GM23338 (cell line): ENCODE measurements around the gene LYST.

Experiments used
- CTCF ChIP-seq, 2 experiments: fragments of 200-600 bp in 1 of 2; sonication (generic) in 1 of 2; conservative IDR thresholded peaks; 2 replicates each; pipeline versions ENCODE4 v1.5.1 to v1.6.1; 2016 to 2017; ENCODE audit warnings: antibody characterized with exemption in 2 of 2, low read depth in 2 of 2, mild to moderate bottlenecking in 2 of 2, moderate library complexity in 1 of 2
- JUNB ChIP-seq: IDR thresholded peaks from one replicate; pipeline ENCODE4 v1.6.1; 2016; ENCODE audit warnings: antibody characterized with exemption; ENCODE audit not compliant: unreplicated experiment
- REST ChIP-seq: IDR thresholded peaks from one replicate; pipeline ENCODE4 v1.6.1; 2018; ENCODE audit warnings: antibody characterized with exemption; ENCODE audit not compliant: unreplicated experiment

DNA sequence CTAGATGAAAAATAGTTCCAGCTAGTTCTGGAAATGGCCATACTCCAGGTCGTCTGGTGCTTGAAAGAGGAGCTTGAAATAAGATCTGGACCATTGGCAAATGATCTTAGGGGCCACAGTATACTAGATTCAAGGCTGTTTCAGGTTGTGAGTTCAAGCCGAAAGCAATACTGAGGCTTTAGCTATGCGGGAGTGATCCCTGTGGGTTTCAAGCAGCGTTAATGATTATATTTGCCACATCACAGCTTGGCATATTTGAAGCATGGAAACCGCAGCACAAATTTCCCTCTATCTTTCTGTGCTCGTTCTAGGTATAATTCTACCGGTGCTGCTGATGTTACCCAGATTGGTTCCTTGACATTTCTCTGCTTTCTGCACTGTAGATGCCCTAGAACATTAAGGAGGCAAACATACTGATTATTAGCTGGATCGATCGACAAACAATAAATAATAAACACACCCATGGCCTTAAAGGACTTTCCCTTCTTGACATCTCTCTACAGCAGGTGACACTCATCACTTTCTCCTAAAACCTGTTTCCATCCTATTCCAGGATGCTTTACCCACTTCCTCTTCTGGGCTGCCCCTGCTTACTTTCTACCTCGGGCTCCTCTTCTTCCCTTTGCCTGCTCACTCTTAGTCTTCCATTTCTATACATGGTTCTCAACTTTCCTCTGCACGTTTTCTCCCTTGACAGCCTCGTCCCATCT lies 40.6 kb upstream of the LYST start:
- TF ChIP-seq REST = no peak
- TF ChIP-seq JUNB = no peak
- no peak for TF ChIP-seq CTCF (conservative IDR thresholded peaks at IDR 0.05; ENCODE audit: low read depth in 2 of 2)
